ENCODE results near the gene OLIG1. TPM values are rescaled to one million over a fixed set of nuclear protein-coding genes. Genes with fewer than 3 reads are reported as not detected.

OLIG1 gene
- total RNA-seq, 1 experiment from 2014 or later = not detected

DNA sequence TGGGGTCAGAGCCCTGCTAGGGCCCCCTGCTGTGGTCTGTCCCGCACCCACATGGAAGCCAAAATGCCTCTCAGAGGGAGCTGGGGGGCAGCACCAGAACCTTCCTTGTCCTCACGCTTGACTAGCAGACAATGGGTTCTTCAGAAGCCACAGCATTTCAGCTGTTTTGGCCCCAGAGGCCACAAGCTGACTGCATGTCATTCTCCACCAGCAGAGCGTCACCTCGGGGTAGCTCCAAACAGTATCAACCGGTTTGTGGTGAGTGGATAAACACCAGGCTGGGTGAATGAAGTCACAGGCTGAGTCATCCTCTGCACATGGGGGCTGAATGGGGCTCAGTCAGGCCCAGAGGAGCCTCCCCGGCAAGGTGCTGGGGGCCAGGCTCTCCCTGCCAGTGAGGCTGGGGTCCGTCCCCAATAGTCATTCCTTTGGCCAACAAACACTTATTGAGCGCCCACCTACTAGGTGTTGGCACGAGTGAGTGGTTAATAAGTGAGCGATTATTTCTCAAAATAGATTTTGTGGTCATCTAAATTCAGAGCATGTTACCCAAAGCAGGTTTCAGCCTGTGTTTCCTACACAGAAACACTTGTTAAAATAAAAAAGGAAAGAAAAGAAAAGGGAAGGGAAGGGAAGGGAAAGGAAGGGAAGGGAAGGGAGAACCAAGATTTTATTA is 9.1 kb downstream of the OLIG1 start:
- TF ChIP-seq JUND (IDR thresholded peaks at IDR 0.05) (peak; percentile 78), EZH2 (IDR thresholded peaks at IDR 0.05) (no peak), SIN3A (IDR thresholded peaks at IDR 0.05; ENCODE audit: low read depth) (peak; percentile 38; the same call in 1 of the 2 replicates), POLR2AphosphoS5 (IDR thresholded peaks at IDR 0.05; ENCODE audit: low read depth, low read length) (no peak), ZFX (IDR thresholded peaks at IDR 0.05) (no peak), SP1 (IDR thresholded peaks at IDR 0.05; ENCODE audit: low read depth) (peak; percentile 57), POLR2A (IDR thresholded peaks at IDR 0.05; ENCODE audit: borderline replicate concordance, extremely low read depth, insufficient read depth, insufficient read length) (no peak), RAD21 (IDR thresholded peaks at IDR 0.05; ENCODE audit: low read depth) (no peak), CBX3 (IDR thresholded peaks at IDR 0.05; ENCODE audit: low read depth) (0 out of 2 replicates have a peak, but pooled peaks have one; percentile 32), YY1 (IDR thresholded peaks at IDR 0.05; ENCODE audit: extremely low read depth, insufficient replicate concordance, low read depth, low read length) (no peak), FOSL1 (IDR thresholded peaks at IDR 0.05; ENCODE audit: low read depth) (peak; percentile 83), SRF (IDR thresholded peaks at IDR 0.05; ENCODE audit: low read depth) (no peak)
- TF ChIP-seq, protein P1, sequence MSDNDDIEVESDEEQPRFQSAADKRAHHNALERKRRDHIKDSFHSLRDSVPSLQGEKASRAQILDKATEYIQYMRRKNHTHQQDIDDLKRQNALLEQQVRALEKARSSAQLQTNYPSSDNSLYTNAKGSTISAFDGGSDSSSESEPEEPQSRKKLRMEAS (IDR thresholded peaks at IDR 0.05) = peak; percentile 52
- TF ChIP-seq, protein P2, sequence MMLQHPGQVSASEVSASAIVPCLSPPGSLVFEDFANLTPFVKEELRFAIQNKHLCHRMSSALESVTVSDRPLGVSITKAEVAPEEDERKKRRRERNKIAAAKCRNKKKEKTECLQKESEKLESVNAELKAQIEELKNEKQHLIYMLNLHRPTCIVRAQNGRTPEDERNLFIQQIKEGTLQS (IDR thresholded peaks at IDR 0.05) = 0 out of 2 replicates have a peak, but pooled peaks have one; percentile 24
- TF ChIP-seq, protein P3, sequence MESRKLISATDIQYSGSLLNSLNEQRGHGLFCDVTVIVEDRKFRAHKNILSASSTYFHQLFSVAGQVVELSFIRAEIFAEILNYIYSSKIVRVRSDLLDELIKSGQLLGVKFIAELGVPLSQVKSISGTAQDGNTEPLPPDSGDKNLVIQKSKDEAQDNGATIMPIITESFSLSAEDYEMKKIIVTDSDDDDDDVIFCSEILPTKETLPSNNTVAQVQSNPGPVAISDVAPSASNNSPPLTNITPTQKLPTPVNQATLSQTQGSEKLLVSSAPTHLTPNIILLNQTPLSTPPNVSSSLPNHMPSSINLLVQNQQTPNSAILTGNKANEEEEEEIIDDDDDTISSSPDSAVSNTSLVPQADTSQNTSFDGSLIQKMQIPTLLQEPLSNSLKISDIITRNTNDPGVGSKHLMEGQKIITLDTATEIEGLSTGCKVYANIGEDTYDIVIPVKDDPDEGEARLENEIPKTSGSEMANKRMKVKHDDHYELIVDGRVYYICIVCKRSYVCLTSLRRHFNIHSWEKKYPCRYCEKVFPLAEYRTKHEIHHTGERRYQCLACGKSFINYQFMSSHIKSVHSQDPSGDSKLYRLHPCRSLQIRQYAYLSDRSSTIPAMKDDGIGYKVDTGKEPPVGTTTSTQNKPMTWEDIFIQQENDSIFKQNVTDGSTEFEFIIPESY (IDR thresholded peaks at IDR 0.05; ENCODE audit: extremely low read depth, insufficient replicate concordance, low read length) = no peak
- TF ChIP-seq, protein P4, sequence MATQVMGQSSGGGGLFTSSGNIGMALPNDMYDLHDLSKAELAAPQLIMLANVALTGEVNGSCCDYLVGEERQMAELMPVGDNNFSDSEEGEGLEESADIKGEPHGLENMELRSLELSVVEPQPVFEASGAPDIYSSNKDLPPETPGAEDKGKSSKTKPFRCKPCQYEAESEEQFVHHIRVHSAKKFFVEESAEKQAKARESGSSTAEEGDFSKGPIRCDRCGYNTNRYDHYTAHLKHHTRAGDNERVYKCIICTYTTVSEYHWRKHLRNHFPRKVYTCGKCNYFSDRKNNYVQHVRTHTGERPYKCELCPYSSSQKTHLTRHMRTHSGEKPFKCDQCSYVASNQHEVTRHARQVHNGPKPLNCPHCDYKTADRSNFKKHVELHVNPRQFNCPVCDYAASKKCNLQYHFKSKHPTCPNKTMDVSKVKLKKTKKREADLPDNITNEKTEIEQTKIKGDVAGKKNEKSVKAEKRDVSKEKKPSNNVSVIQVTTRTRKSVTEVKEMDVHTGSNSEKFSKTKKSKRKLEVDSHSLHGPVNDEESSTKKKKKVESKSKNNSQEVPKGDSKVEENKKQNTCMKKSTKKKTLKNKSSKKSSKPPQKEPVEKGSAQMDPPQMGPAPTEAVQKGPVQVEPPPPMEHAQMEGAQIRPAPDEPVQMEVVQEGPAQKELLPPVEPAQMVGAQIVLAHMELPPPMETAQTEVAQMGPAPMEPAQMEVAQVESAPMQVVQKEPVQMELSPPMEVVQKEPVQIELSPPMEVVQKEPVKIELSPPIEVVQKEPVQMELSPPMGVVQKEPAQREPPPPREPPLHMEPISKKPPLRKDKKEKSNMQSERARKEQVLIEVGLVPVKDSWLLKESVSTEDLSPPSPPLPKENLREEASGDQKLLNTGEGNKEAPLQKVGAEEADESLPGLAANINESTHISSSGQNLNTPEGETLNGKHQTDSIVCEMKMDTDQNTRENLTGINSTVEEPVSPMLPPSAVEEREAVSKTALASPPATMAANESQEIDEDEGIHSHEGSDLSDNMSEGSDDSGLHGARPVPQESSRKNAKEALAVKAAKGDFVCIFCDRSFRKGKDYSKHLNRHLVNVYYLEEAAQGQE (IDR thresholded peaks at IDR 0.05; ENCODE audit: low read depth) = no peak
- H3K36me3 ChIP-seq (ENCODE audit: control insufficient read depth in 1 of 2, insufficient read depth in 2 of 2, low read length in 2 of 2) = no peaks in the 10 kb centered on the region
- H3K4me1 ChIP-seq (ENCODE audit: control insufficient read depth in 1 of 2, insufficient read depth in 2 of 2, low read length in 2 of 2) = peaks cover 11 to 41% of the 10 kb centered on the region in 2 experiments
- no peaks in the 10 kb centered on the region for H3K9me2 ChIP-seq (ENCODE audit: insufficient read depth)
- peak overlapping the region; percentile 72 for H3K4me2 ChIP-seq (ENCODE audit: low read length)
- CTCF ChIA-PET = interaction anchor here (1.0 to 1.5 kb wide), 2 partner anchors 17 to 139 kb away, joined by 3 to 5 read pairs; no protein-coding TSS in a partner anchor
- intact Hi-C loops (cut with micrococcal nuclease) = no loop called here
- no peaks in the 10 kb centered on the region for H3K79me2 ChIP-seq (ENCODE audit: insufficient read depth, low read length)
- RAD21 ChIA-PET (ENCODE audit: low non-redundant PET in 1 of 2, low total read pairs in 2 of 2, uncharacterized antibody in 2 of 2, unreplicated experiment in 2 of 2) = no interaction called here
- H3K27me3 ChIP-seq (ENCODE audit: insufficient read depth, low read length) = no peaks in the 10 kb centered on the region
- BruUV-seq (replicated peaks) = no TSS peak
- peak overlapping the region; percentile 29; the same call in 1 of the 2 replicates for H3K9ac ChIP-seq (ENCODE audit: low read length)
- peak; percentile 70 for DNase-seq (ENCODE audit: low read depth, low spot score)
- H3K4me3 ChIP-seq (replicated peaks in 1 of 2; ENCODE audit: low read depth in 1 of 2, low read length in 2 of 2) = peak overlapping the region in 1 of 2 experiments; percentile 32; a peak in 2 of 4 replicates
- H4K20me1 ChIP-seq (ENCODE audit: insufficient read depth) = no peaks in the 10 kb centered on the region
- no peaks in the 10 kb centered on the region for H3K9me3 ChIP-seq (ENCODE audit: control insufficient read depth in 1 of 2, insufficient read depth in 1 of 2, low read depth in 1 of 2, low read length in 2 of 2)
- POLR2A ChIA-PET = interaction anchor here (0.8 to 1.0 kb wide), 2 partner anchors 12 to 246 kb away, joined by 3 to 6 read pairs; partner anchors contain the start of gene IFNAR1
- peak overlapping the region; percentile 11 for H3K27ac ChIP-seq (ENCODE audit: low read depth, low read length)
- peak; percentile 92 for ATAC-seq
- H2AFZ ChIP-seq (ENCODE audit: low read depth, low read length, poor library complexity, severe bottlenecking) = peak overlapping the region; percentile 58
